Adrenal gland (tissue), 5 donors: ENCODE results near the gene TMEM185B.

ENCODE experiments used
- POLR2A ChIP-seq, 2 donors: fragments of 450-650 bp; IDR thresholded peaks; one replicate each; pipeline ENCODE4 v1.6.1; 2017; ENCODE audit warnings: antibody characterized with exemption in 2 of 2, mild to moderate bottlenecking in 2 of 2, moderate library complexity in 1 of 2
- TF ChIP-seq, protein P1 (sequence below), 6 experiments: fragments of 450-650 bp in 4 of 6; fragments of 200-600 bp in 2 of 6; sonication (generic) in 1 of 6; IDR thresholded peaks; 1 replicate in 5 of 6; 2 replicates in 1 of 6; pipeline versions ENCODE4 v1.5.1 to v1.8.0; 2016 to 2021; ENCODE audit warnings: antibody characterized with exemption in 6 of 6, mild to moderate bottlenecking in 2 of 6, moderate library complexity in 1 of 6
- donor health status: DM: no; HTN: no; CAD: no.

GRCh38 chr2:120240901-120241429 is 17.8 kb upstream of the TMEM185B start:
- TF ChIP-seq, protein P1, sequence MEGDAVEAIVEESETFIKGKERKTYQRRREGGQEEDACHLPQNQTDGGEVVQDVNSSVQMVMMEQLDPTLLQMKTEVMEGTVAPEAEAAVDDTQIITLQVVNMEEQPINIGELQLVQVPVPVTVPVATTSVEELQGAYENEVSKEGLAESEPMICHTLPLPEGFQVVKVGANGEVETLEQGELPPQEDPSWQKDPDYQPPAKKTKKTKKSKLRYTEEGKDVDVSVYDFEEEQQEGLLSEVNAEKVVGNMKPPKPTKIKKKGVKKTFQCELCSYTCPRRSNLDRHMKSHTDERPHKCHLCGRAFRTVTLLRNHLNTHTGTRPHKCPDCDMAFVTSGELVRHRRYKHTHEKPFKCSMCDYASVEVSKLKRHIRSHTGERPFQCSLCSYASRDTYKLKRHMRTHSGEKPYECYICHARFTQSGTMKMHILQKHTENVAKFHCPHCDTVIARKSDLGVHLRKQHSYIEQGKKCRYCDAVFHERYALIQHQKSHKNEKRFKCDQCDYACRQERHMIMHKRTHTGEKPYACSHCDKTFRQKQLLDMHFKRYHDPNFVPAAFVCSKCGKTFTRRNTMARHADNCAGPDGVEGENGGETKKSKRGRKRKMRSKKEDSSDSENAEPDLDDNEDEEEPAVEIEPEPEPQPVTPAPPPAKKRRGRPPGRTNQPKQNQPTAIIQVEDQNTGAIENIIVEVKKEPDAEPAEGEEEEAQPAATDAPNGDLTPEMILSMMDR (IDR thresholded peaks at IDR 0.05), result no peak
- no peak for TF ChIP-seq POLR2A (IDR thresholded peaks at IDR 0.05)
